NCI-H187 (cell line): ENCODE measurements around the gene ATAD3B.
"Not testable (repeated sequence)": the region's sequence is repeated elsewhere in the genome, so short reads cannot be mapped to it uniquely, and the experiment has no call there.

Source experiments
- DNase-seq, 2 experiments: peaks; one replicate each; lab custom pipeline; 2025; lab: John Stamatoyannopoulos, UW

ATAD3B gene

DNA sequence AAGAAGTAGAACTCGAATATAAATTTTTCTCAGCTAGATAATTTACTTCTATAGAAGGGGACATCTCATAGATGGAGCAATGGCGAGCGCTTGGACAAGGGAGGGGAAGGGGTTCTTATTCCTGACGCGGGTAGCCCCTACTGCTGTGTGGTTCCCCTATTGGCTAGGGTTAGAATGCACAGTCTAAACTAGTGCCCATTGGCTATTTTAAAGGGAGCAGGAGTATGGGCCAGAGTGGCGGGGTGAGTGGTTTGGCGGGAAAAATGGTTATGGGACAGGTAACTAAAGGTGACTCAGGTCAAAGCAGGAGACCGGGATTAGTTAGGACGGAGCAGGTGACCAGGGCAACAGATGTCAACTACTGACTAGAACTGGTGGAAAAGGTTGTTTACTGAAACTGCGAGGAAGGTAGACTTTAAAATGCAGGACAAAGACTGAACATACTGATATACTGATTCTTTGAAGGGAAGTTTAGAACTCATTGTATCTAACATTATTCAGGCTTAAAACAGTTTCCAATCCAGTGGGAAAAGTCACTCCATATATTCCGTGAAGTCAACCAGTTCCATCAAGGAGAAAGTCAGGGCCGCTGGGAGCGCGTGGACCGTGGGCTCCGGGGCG, 39.5 kb downstream of the ATAD3B start:
- no peak for DNase-seq

DNA sequence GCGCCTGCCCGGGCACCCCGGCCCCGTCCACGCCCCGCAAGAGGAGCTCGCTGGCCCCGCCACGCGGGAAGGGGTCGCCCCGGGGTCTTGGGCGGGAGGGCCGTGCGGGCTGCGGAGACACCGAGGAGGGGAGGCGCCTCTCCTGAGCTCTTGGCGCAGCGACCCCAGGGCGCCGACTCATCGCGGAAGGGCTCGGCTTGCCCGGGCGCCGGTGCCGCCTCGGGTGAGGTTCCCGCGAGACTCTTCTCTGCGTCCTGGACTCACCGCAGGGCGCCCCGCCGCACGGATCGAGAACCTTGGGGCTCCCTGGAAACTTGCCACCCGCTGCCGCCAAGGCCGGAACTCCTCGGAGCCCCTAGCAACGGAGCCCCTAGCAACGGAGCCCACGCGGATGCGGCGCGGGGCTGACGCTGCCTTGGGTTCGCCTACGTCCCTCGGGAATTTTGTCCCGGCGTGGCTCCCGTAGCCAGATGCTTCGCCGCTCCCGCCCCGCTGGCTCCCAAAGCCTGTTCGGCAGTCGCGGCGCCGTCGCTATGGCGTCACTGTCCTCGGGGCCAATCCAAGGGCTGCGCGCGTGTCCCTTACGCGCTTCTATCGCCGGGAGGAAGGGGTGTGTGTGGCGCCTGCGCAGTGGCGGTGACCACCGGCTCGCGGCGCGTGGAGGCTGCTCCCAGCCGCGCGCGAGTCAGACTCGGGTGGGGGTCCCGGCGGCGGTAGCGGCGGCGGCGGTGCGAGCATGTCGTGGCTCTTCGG, 40.1 kb downstream of the ATAD3B start, which contains the start of gene ATAD3A:
ATAD3A (plus strand) TSS at position 630 of the 753 bp plus-strand sequence; CDS start at position 737, 107 bp downstream.
- DNase-seq: peak; percentile 94 to 96

DNA sequence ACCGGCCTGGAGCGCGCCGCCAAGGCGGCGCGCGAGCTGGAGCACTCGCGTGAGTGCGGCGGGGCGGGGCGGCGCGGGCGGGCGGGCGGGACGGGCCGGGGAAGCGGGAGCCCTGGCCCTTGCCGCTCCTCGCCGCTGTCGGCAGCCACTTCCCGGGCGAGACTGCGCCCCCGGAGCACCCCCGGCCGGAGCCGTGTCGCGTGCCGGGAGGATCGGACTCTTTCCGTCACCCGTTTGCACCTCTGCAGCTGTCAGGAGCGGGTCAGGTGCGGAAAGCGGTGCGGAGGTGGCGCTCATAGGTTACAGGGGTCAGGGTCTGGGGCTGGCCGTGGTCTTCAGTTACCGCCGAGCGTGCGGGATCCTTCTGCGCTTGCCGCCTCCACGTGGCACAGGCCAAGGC, 40.9 kb downstream of the ATAD3B start:
- DNase-seq: not testable (repeated sequence)

DNA sequence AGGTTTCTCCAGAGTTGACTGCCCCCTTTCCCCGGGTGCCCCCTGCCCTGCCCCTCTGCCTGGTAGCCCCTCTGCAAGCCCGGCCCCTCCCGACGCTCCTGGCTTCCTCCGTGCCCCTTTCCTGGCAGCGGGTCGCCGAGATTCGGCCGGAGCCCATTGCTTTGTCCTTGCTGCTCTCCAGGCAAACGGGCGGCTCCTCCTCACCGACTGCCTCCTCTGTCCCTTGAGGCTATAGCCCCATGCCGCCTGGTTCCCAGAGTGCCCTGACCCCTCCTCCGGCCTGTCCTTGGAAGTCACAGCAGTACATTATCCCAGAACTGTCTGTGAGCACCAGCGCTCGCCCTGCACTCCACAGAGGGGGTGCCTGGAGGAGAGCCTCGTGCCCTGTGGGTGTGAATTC, 42.1 kb downstream of the ATAD3B start:
- not testable (repeated sequence) for DNase-seq

DNA sequence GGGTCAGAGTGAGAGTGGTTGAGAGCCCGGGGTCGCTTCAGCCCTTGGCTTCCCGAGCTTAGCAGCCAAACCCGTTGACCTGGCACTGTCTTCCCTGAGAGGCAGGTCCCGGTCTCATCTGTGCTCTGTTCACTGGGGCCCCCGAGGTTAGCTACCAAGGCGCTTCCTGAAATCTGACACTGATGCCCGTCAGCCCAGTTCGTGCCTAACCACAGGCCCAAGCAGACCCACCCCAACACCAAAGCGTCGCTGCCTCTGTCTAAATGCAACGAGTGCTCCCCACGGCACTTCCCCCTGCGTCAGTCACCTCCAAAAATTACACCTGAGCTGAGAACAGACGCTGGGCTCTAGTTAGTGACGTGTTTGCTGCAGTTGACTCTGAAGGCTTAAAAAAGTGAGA, 42.8 kb downstream of the ATAD3B start:
- DNase-seq: not testable (repeated sequence)

DNA sequence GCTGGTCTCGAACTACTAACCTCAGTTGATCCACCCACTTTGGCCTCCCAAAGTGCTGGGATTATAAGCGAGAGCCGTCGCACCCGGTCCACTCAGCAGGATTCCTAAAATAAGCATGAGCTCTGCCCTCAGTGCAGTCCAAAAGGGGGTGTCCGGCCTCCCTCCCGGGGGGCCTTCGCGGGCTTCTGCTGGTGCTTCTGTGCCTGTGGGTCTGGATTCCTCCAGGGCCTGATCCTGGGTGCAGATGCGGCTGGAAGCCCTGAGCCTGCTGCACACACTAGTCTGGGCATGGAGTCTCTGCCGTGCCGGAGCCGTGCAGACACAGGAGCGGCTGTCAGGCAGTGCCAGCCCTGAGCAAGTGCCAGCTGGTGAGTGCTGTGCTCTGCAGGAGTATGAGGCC, 45.4 kb downstream of the ATAD3B start:
- DNase-seq: not testable (repeated sequence)

DNA sequence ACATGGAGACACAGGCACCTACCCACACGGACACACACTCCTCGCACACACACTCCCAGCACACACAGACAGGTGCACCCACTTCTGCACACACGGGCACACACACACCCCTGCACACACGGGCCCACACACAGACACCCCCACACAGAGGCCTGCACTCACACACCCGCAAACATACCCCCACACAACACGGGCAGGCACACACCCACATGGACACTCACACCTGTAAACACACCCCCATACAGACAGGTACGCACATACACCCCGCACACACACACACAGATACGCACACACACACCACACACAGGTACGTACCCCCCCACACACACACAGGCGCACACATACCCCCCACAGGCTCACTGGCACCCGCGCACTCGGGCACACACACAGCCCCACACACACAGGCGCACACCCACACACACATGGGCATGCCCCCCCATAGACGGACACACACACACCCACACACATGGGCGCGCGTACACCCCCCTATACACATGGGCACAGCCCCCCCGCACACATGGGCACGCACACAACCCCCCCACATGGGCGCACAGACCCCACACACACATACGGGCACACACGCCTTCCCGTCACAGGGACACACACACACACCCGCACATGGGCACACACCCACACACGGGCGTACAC, 46.5 kb downstream of the ATAD3B start:
- no peak for DNase-seq

DNA sequence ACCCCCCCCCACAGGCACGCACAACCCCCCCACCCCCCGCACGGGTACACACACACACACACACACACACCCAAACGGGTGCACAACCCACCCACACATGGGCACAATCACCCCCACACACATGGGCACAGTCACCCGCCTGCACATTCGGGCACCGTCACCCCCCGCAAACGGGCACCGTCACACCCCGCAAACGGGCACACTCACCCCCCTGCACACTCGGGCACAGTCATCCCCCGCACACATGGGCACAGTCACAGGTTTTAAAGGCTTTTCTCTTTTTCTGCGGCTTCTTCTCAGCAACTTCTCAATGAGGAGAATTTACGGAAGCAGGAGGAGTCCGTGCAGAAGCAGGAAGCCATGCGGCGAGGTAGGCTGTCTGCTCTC, 47.0 kb downstream of the ATAD3B start:
- DNase-seq: not testable (repeated sequence)

DNA sequence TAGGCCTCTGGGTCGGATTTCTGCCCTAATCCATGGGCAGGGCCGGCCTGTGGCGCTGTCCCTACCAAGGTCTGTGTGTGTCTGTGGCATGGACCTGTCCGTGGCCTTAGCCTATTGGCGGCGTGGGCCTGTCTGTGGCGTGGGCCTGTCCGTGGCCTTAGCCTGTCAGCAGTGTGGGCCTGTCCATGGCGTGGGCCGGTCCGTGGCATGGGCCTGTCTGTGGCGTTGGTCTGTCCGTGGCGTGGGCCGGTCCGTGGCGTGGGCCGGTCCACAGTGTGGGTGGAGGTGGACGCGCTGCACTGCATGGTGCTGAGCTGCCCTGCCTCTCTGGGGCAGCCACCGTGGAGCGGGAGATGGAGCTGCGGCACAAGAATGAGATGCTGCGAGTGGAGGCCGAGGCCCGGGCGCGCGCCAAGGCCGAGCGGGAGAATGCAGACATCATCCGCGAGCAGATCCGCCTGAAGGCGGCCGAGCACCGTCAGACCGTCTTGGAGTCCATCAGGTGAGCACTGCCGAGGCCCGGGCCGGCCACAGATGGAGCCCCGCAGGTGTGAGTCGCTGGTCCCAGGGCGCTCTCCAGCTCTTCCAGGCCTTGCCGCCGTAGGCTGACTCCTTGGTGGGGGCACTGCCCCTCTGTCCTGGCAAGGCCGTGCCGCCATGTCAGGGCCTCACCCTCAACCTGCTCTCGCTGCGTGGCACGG, 48.4 kb downstream of the ATAD3B start:
- not testable (repeated sequence) for DNase-seq

DNA sequence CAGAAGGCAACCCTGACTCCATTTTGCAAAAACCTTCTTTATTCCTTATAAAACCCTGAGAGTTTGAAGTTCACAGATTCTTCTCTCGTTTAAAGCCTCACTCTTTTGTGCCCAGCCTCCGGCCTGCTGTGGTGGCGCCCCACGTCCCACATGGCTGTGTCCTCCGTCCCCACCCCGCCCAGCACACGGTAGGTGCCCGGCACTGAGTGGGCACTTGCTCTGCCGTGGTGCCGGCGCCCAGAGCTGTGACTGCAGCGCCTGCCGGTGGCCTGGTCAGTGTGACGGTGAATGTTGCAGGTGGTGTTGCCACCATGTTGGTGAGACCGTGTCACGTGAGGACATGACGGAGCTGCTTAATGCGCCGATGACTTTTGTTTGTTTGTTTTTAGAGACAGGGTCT, 49.8 kb downstream of the ATAD3B start:
- DNase-seq: no peak

DNA sequence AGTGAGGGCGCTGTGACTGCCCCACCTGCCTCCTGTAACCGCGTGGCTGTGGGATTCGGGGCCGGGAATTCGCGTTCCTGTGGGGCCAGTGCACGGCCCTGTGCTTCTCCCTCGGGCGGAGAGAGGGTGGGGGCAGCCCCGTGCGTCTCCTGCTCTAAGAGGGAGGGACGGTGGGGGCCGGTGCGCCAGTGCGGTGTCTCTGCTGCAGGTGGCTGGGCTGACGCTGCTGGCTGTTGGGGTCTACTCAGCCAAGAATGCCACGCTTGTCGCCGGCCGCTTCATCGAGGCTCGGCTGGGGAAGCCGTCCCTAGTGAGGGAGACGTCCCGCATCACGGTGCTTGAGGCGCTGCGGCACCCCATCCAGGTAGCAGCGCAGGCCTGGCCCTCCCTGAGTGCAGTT, 51.0 kb downstream of the ATAD3B start:
- DNase-seq: not testable (repeated sequence)

DNA sequence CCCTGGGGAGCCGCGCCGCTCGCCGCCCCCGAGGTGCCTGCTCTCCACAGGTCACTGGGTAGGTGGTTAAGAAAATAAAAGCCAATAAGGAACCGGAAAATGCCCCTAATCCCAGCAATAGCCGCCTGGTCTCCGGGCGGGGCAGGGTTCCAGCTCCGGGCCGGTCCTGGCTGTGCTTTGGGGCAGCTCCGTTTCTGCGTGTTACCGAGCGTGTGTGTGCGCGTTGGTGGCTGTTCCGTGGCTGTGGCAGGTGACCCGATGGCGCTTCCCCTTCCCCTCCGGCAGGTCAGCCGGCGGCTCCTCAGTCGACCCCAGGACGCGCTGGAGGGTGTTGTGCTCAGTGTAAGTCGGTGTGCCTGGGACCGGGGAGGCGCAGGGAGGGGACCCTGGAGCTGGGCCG, 51.7 kb downstream of the ATAD3B start:
- not testable (repeated sequence) for DNase-seq

DNA sequence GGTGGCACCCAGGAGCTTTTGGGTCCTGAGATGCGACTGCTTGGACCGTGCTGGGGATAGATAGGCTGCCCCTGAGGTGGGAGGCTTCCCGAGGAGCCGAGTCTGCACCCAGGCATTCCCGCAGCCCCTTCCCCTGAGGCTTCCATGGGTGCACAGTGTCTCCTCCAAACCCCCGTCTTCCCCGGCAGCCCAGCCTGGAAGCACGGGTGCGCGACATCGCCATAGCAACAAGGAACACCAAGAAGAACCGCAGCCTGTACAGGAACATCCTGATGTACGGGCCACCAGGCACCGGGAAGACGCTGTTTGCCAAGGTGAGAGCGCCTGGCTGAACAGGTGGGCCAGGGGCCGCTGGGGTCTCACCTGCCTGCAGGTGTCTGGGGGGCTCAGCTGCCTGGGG, 52.1 kb downstream of the ATAD3B start:
- not testable (repeated sequence) for DNase-seq

DNA sequence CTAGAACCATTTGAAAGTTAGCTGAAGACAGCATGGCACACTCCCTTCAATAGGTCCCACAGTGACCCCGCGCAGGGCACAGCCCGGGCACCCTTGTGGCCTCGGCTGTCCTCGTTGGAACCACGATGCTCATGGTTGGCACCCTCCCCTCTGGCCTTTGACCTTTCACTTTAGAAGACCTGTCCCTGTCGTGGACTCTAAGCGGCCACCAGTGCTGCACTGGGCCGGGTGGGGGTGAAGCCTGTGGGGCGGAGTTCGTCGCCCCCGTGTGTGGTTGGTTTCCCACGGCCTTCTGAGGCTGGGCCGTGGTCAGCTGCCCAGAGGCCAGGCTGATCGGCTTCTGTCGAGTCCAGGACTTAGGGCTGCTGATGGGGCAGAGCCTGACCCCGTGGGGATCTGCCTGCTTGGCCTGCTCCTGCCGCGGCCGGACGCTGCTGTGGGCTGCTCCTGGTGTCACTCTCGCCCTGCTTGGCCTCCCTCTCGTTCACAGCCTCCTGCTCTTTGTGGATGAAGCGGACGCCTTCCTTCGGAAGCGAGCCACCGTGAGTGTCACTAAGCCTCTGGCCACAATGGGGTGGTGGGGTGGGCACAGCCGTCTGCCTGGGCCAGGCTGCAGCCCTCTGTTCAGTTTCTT, 53.3 kb downstream of the ATAD3B start:
- not testable (repeated sequence) for DNase-seq

DNA sequence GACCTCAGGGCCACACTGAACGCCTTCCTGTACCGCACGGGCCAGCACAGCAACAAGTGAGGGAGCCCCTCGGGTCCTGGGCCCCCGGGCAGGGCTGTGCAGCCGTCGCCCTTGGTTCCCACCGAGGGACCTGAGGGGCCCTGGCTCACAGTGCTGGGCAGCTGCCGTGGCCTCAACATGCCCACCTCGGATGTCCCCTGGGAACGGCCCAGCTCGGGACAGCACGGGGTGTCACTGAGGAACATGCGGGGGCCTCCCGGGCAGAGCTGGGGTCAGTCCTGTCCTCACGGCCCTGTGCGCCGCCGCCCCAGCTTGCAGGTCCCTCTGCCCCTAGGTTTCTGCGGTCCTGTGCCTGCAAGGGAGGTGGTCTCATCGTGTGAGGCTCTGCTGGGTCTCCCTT, 54.9 kb downstream of the ATAD3B start:
- DNase-seq: not testable (repeated sequence)

DNA sequence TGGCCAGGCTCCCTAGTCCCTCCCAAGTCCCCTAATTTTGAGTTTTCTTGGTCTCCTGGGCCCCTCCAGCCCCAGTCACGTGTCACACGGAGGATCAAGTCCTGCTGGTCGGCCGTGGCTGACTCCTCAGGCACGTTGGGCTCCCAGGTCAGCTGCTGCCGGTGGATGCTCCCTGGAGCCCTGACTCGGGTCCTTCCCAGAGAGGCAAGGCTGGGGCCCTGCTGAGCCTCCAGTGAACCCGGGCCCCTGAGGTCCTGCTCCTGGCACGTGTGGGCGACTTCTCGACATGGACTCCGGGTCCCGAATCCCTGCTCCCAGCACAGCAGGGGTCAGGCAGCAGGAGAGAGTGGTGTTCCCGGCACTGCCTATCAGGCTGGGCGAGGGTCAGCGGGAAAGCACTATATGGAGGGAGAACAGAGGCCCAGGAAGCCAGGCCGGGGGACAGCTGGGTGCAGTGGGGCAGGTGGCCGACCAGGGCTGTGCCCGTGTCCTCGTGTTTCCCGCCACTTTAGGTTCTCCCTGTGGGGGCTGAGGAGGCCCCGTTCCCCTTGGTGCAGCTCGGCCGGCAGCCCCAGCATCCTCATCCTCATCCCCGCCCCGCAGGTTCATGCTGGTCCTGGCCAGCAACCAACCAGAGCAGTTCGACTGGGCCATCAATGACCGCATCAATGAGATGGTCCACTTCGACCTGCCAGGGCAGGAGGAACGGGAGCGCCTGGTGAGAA, 55.7 kb downstream of the ATAD3B start:
- no peak for DNase-seq

DNA sequence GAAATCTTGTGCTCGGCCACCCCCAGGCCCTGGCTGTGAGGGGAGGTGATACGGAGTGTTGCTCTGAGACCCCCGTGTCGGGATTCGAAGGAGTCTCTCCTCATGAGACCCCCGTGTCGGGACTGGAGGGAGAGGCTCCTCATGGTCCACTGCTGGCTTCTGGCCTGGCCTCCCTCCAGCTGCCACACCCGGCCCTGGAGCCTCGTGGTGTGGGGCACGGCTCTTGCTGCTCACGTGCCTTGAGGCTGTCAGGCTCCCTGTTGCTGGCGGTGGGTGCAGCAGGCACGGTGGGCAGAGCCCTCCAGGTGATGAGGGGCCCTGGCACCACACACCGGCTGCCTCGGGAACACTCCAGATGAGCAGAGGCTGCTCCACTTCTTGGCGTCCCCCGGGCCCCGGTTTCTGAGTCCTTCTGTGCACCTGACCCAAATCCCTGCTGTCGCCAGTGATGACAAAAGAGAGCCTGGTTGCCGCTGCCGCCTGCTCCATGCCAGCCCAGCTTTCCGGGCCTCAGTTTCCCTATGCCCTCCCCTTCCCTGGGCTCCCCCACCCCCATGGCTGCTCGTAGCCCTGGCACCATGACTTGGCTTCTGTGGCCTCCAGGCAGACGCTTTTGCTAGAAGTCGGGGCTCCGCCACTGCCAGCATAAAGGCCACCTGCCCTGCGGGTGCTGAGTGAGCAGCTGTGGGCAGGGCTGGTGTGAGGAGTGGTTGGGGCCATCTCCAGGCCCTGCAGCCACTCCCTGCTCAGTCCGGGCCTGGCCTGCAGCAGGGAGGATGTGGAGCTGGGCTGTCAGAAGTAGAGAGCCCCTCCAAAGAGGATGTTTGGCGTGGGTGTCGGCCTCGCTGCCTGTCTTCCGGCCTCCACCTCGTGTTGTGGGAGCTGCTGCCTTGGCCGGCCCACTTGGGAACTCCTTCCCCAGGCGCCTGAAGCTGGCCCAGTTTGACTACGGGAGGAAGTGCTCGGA, 57.0 kb downstream of the ATAD3B start:
- DNase-seq: no peak

DNA sequence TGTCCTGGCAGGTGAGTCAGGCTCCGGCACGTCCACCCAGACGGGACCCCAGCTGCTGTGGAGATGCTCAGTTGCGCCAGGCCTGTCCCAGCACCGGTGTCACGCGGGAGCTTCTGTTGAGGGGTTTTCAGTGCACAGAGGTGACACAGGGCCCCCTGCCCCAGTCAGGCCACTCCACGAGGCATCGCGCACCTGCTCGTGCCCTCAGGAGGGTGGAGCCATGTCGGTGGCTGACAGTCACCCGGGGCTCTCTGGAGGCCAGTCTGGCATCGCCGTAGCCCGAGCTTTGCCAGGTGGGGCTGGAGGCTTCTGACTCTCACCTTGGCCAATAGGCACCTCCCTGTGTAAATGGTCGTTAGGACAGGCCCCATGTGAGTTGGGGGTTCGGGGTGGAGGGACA, 57.8 kb downstream of the ATAD3B start:
- no peak for DNase-seq

DNA sequence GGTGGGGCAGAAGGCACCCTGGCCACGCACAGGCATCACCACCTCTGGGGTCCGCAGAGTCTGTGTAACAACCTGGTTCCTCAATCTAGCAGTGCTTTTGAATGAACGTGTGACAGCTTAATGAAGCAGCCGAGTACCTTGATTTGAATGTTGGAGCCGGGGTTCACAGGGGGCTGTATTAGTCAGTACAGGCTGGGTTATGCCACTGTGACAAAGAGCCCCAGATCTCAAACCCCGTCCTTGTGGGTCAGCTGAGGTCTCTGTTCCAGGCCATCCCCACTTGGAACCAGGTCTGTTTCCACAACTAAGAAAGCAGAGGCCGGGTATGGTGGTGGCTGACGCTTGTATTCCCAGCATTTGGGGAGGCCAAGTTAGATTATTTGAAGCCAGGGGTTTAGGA, 58.4 kb downstream of the ATAD3B start:
- no peak for DNase-seq

DNA sequence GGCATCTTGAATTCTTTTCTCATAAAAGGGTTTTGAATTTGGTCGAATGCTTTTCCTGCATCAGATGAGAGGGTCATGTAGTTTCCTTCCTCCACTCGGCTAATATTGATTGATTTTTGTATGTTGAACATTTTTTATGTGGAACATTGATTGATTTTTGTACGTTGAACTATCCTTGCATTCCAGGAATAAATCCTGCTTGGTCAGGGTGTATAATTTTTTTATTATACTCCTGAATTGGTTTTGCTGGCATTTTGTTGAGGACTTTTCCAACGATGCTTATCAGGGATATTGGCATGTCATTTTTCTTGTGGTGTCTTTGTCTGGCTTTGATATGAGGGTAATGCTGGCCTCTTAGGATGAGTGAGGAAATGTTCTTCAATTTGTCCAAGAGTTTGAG, 60.4 kb downstream of the ATAD3B start:
- DNase-seq: no peak
